ENCODE results near the gene VIPR2.

The VIPR2 gene

GRCh38 chr7:159076333-159076732 is 68.3 kb downstream of the VIPR2 start:
- no peaks in the 10 kb centered on the region for H3K9me3 ChIP-seq (ENCODE audit: insufficient read depth, low read depth, low read length)
- no peaks in the 10 kb centered on the region for H3K4me1 ChIP-seq (ENCODE audit: insufficient read depth, low read length)
- H3K27ac ChIP-seq (ENCODE audit: low read length), result no peak overlapping the region
- no peaks in the 10 kb centered on the region for H3K36me3 ChIP-seq (ENCODE audit: insufficient read depth, low read depth, low read length)
- H3K4me3 ChIP-seq (ENCODE audit: low read length), result no peak overlapping the region
- no peak overlapping the region for H3K9ac ChIP-seq (ENCODE audit: low read depth, low read length)
- no peaks in the 10 kb centered on the region for H3K27me3 ChIP-seq (ENCODE audit: insufficient read depth, low read length)

GRCh38 chr7:159075563-159076238 is 69.0 kb downstream of the VIPR2 start:
- no peak overlapping the region for H3K27ac ChIP-seq (ENCODE audit: low read length)

GRCh38 chr7:159071260-159071659 is 73.4 kb downstream of the VIPR2 start:
- H3K4me3 ChIP-seq (ENCODE audit: low read length), result no peak overlapping the region
- H3K9ac ChIP-seq (ENCODE audit: low read depth, low read length), result no peak overlapping the region
- H3K4me1 ChIP-seq (ENCODE audit: insufficient read depth, low read length), result no peaks in the 10 kb centered on the region
- H3K27ac ChIP-seq (ENCODE audit: low read length), result no peak overlapping the region
- H3K36me3 ChIP-seq (ENCODE audit: insufficient read depth, low read depth, low read length), result no peaks in the 10 kb centered on the region
- H3K9me3 ChIP-seq (ENCODE audit: insufficient read depth, low read depth, low read length), result no peaks in the 10 kb centered on the region
- H3K27me3 ChIP-seq (ENCODE audit: insufficient read depth, low read length), result no peaks in the 10 kb centered on the region

More at GRCh38 chr7:159075563-159076238, 69.0 kb downstream of the VIPR2 start:
- Histone ChIP-seq H3K9ac (ENCODE audit: low read depth, low read length) (no peak overlapping the region), H3K9me3 (ENCODE audit: insufficient read depth, low read depth, low read length) (no peaks in the 10 kb centered on the region), H3K27me3 (ENCODE audit: insufficient read depth, low read length) (no peaks in the 10 kb centered on the region), H3K4me1 (ENCODE audit: insufficient read depth, low read length) (no peaks in the 10 kb centered on the region), H3K4me3 (ENCODE audit: low read length) (no peak overlapping the region), H3K36me3 (ENCODE audit: insufficient read depth, low read depth, low read length) (no peaks in the 10 kb centered on the region)

GRCh38 chr7:159070431-159071148 is 74.1 kb downstream of the VIPR2 start:
- no peaks in the 10 kb centered on the region for H3K36me3 ChIP-seq (ENCODE audit: insufficient read depth, low read depth, low read length)
- no peak overlapping the region for H3K4me3 ChIP-seq (ENCODE audit: low read length)
- no peak overlapping the region for H3K27ac ChIP-seq (ENCODE audit: low read length)
- H3K27me3 ChIP-seq (ENCODE audit: insufficient read depth, low read length), result no peaks in the 10 kb centered on the region
- H3K9me3 ChIP-seq (ENCODE audit: insufficient read depth, low read depth, low read length), result no peaks in the 10 kb centered on the region
- H3K9ac ChIP-seq (ENCODE audit: low read depth, low read length), result no peak overlapping the region
- no peaks in the 10 kb centered on the region for H3K4me1 ChIP-seq (ENCODE audit: insufficient read depth, low read length)

- no peaks in the 10 kb centered on the region for H3K36me3 ChIP-seq (ENCODE audit: insufficient read depth, low read depth, low read length)
- no peak overlapping the region for H3K4me3 ChIP-seq (ENCODE audit: low read length)
- H3K9me3 ChIP-seq (ENCODE audit: insufficient read depth, low read depth, low read length), result no peaks in the 10 kb centered on the region
- no peak overlapping the region for H3K9ac ChIP-seq (ENCODE audit: low read depth, low read length)
- no peaks in the 10 kb centered on the region for H3K27me3 ChIP-seq (ENCODE audit: insufficient read depth, low read length)
- no peak overlapping the region for H3K27ac ChIP-seq (ENCODE audit: low read length)
- no peaks in the 10 kb centered on the region for H3K4me1 ChIP-seq (ENCODE audit: insufficient read depth, low read length)
Measured at GRCh38 chr7:159068893-159069448, 75.7 kb downstream of the VIPR2 start.

- no peak overlapping the region for H3K9ac ChIP-seq (ENCODE audit: low read depth, low read length)
- H3K36me3 ChIP-seq (ENCODE audit: insufficient read depth, low read depth, low read length), result no peaks in the 10 kb centered on the region
- H3K27me3 ChIP-seq (ENCODE audit: insufficient read depth, low read length), result no peaks in the 10 kb centered on the region
- no peaks in the 10 kb centered on the region for H3K9me3 ChIP-seq (ENCODE audit: insufficient read depth, low read depth, low read length)
- no peak overlapping the region for H3K27ac ChIP-seq (ENCODE audit: low read length)
- no peak overlapping the region for H3K4me3 ChIP-seq (ENCODE audit: low read length)
- H3K4me1 ChIP-seq (ENCODE audit: insufficient read depth, low read length), result no peaks in the 10 kb centered on the region
Measured at GRCh38 chr7:159068488-159068811, 76.2 kb downstream of the VIPR2 start.

GRCh38 chr7:159067576-159068487 is 76.8 kb downstream of the VIPR2 start:
- Histone ChIP-seq H3K4me3 (ENCODE audit: low read length) (no peak overlapping the region), H3K27me3 (ENCODE audit: insufficient read depth, low read length) (no peaks in the 10 kb centered on the region), H3K27ac (ENCODE audit: low read length) (no peak overlapping the region), H3K9ac (ENCODE audit: low read depth, low read length) (no peak overlapping the region), H3K4me1 (ENCODE audit: insufficient read depth, low read length) (no peaks in the 10 kb centered on the region), H3K9me3 (ENCODE audit: insufficient read depth, low read depth, low read length) (no peaks in the 10 kb centered on the region), H3K36me3 (ENCODE audit: insufficient read depth, low read depth, low read length) (no peaks in the 10 kb centered on the region)

- Histone ChIP-seq H3K36me3 (ENCODE audit: insufficient read depth, low read depth, low read length) (no peaks in the 10 kb centered on the region), H3K27me3 (ENCODE audit: insufficient read depth, low read length) (no peaks in the 10 kb centered on the region), H3K4me1 (ENCODE audit: insufficient read depth, low read length) (no peaks in the 10 kb centered on the region), H3K9ac (ENCODE audit: low read depth, low read length) (no peak overlapping the region), H3K9me3 (ENCODE audit: insufficient read depth, low read depth, low read length) (no peaks in the 10 kb centered on the region), H3K4me3 (ENCODE audit: low read length) (no peak overlapping the region), H3K27ac (ENCODE audit: low read length) (no peak overlapping the region)
Measured at GRCh38 chr7:159066816-159067575, 77.7 kb downstream of the VIPR2 start.

GRCh38 chr7:159065852-159066480 is 78.7 kb downstream of the VIPR2 start:
- no peak overlapping the region for H3K27ac ChIP-seq (ENCODE audit: low read length)
- no peak overlapping the region for H3K4me3 ChIP-seq (ENCODE audit: low read length)
- no peaks in the 10 kb centered on the region for H3K4me1 ChIP-seq (ENCODE audit: insufficient read depth, low read length)
- no peaks in the 10 kb centered on the region for H3K36me3 ChIP-seq (ENCODE audit: insufficient read depth, low read depth, low read length)
- no peaks in the 10 kb centered on the region; the same call in 1 of the 2 replicates for H3K27me3 ChIP-seq (ENCODE audit: insufficient read depth, low read length)
- no peaks in the 10 kb centered on the region for H3K9me3 ChIP-seq (ENCODE audit: insufficient read depth, low read depth, low read length)
- H3K9ac ChIP-seq (ENCODE audit: low read depth, low read length), result no peak overlapping the region

- H3K4me3 ChIP-seq (ENCODE audit: low read length), result no peak overlapping the region
- H3K9me3 ChIP-seq (ENCODE audit: insufficient read depth, low read depth, low read length), result no peaks in the 10 kb centered on the region
- no peak overlapping the region for H3K27ac ChIP-seq (ENCODE audit: low read length)
- no peak overlapping the region for H3K9ac ChIP-seq (ENCODE audit: low read depth, low read length)
- no peaks in the 10 kb centered on the region; the same call in 1 of the 2 replicates for H3K27me3 ChIP-seq (ENCODE audit: insufficient read depth, low read length)
- H3K36me3 ChIP-seq (ENCODE audit: insufficient read depth, low read depth, low read length), result no peaks in the 10 kb centered on the region
- no peaks in the 10 kb centered on the region for H3K4me1 ChIP-seq (ENCODE audit: insufficient read depth, low read length)
Measured at GRCh38 chr7:159064816-159065510, 79.7 kb downstream of the VIPR2 start.
